Stimulated activated CD4-positive, alpha-beta T cell treated with anti-CD3 and anti-CD28 coated beads, Interleukin-2, amount 100 ng/mL, for 24 hours (primary cell): ENCODE data around the gene SLC22A8.
A peak's percentile ranks its signal among the peaks of the same experiment; 100 is the strongest.
"Not testable (repeated sequence)": the region's sequence is repeated elsewhere in the genome, so short reads cannot be mapped to it uniquely, and the experiment has no call there.

Experiments used
- DNase-seq, 2 donors: peaks; one replicate each; pipeline ENCODE4 v3.0.0-alpha.2; 2020

Gene SLC22A8

DNA sequence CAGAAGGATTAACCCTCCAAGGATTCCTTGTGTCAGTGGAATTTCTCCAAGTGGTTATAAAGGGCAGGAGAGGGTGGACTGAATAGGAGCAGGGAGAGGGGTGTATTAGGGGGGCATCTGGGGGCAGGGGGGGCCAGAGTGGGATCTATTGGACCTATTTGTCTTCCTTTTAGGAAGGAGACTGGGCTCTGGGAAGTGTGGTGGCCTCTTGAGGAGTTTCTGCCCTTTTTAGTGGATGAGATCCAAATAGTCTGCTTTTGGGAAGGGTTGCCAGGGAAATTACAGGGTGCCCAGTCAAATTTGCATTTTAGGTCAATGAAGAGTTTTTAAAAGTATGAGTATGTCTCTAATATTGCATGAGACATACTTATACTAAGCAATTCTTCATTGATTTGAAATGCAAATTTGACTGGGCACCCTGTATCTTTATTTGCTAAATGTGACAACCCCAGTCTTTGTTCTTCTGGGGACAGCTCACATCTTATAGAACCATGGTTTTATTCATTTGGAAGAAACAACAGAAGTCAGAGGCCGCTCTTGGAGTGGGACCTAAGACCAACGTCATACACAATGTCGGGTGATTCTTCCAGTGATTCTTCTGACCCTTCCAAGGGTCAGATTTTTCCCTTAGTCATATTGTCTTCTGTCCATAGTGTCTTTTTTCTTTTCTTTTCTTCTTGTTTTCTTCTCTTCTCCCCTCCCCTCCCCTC lies 30.4 kb downstream of the SLC22A8 start:
- DNase-seq: no peak

DNA sequence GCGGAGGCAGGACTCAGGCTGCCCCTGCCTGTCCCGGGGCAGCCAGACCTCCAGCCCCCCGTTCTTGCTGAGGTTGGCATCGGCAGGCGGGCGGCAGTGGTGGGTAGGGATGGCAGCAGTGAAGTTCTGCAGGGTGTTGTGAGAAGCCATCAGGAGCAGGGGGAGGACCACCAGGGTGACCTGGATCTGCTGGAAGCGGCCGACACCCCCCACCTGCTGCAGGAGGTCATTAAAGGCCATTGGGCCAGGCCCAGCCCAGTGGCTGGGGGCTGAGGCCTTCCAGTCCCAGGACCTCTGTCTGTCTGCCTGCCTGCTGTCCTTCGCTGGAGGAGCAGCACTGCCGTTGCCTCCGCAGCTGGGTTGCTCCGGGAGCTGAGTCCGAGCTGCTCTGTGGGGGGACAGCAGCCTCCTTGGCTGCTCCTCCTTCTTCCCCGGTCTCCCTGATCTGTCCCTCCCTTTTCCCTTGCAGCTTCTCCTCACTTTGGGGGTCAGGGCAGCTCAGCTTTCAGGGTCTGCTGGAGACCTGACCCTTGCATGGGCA lies 31.1 kb downstream of the SLC22A8 start, which contains the start of gene SLC22A6:
Gene SLC22A6 (minus strand): TSS at position 517 of the 541 bp plus-strand sequence. CDS start 277 bp downstream, at position 240.
- DNase-seq: no peak

DNA sequence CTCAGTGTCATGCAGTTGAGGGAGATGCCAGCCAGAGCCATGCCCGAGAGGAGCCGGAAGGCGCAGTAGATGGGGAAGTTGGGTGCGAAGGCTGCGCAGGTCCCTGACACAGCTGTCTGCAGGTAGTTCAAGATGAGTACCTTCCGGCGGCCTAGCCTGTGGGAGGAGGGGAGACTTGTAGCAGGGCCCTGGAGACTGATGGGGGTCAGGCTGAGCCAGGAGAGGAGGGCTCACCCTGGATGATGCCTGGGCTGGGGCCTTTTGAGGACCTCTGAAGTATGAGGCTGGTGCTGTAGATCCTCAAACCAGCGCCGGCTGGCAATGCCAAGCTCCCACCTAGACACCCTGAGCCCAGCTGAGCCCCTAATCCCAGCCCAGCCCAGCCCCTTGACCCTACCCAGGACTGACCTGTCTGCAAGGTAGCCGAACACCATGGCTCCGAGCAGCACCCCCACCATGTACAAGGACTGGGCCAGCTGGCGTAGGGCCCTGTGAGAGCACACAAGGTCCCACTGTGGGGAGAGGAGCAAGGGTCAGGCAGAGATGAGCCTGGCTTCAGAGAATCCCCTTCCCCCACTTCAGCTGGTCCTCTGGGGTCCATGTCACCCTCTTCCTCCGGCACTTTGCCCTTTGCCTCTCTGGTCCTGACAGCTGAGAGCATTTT lies 32.0 kb downstream of the SLC22A8 start:
- DNase-seq: no peak

DNA sequence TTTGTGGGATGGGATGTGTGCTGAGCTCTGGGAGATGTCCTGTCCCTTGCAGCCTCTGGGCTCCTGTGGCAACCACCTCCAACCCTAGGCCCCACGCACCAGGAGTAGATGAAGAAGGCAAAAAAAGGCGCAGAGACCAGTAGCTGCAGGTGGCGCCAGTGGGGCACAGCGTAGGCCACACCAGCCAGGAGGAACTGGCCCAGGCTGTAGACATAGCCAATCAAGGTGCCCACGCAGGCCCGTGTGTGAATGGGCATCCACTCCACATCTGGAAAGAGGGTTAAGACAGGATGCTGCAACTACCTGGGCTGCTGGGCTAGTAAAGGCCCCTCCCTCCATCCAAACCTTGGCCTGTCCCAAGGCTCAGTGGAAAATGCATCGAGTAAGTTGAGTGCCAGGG lies 33.9 kb downstream of the SLC22A8 start:
- no peak for DNase-seq

GRCh38 chr11:62980133-62980760 lies 35.4 kb downstream of the SLC22A8 start:
- DNase-seq: no peak

- no peak for DNase-seq
These were observed 39.5 kb downstream of the SLC22A8 start for GRCh38 chr11:62976109-62976508.

- DNase-seq: peak in 1 of 2 donors; percentile 39
These were observed 40.7 kb downstream of the SLC22A8 start for GRCh38 chr11:62974848-62975522.

DNA sequence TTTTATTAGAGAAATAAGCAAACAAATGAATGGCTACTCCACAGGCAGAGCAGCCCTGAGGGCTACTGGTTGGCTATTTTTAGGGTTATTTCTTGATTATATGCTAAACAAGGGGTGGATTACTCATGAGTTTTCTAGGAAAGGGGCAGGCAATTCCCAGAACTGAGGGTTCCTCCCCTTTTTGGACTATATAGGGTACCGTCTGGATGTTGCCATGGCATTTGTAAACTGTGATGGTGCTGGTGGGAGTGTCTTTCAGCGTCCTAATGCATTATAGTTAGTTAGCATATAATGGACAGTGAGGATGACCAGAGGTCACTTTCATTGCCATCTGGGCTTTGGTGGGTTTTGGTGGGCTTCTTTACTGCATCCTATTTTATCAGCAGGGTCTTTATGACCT lies 50.1 kb downstream of the SLC22A8 start:
- DNase-seq: no peak

- DNase-seq: no peak
These were observed 53.2 kb downstream of the SLC22A8 start for GRCh38 chr11:62962391-62962790.

GRCh38 chr11:62961017-62961570 lies 54.5 kb downstream of the SLC22A8 start:
- no peak for DNase-seq

GRCh38 chr11:62959422-62959980 lies 56.1 kb downstream of the SLC22A8 start:
- no peak for DNase-seq

DNA sequence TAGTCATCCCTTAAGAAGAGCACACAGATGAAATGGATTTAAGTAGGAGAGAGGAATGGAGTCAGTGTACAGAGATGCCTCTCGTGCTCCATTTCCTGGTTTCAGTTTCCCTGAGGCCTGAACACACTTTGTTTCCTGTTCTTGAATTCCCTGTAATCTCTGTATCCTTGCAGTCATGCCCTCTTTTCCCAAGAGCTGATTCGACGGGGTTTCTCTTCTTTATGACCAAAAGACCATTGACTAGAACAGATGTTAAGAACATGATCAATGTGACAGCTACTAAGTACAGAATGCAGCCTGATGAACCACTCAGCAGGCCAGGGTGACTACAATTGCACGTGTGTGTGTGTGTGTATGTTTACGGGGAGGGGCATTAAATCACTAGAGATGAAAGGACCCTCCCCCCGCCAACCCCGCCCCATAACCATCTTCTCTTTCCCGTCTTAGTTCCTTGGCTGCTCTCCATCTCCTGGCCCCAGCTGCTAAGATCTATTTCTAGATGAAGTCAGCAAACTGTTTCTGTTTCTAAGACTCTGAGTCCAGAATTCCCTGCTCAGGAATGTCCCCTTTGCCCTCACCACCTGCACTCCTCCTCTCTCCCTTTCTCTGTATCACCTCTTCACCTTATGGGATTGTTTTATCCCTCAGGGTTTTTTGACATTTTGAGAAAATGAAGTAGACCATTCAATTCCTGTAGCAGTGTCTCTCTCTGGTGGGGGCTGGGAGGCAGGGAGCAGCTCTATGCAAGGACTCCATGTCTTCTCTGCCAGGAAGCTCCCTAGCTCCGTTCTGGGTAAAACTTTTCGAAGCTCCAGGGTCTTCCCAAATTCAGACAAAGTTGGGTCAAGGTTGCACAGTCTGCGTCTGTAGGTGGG lies 56.9 kb downstream of the SLC22A8 start:
- DNase-seq: no peak

GRCh38 chr11:62957147-62957546 lies 58.5 kb downstream of the SLC22A8 start:
- no peak for DNase-seq

GRCh38 chr11:62954478-62954877 lies 61.2 kb downstream of the SLC22A8 start:
- no peak for DNase-seq

DNA sequence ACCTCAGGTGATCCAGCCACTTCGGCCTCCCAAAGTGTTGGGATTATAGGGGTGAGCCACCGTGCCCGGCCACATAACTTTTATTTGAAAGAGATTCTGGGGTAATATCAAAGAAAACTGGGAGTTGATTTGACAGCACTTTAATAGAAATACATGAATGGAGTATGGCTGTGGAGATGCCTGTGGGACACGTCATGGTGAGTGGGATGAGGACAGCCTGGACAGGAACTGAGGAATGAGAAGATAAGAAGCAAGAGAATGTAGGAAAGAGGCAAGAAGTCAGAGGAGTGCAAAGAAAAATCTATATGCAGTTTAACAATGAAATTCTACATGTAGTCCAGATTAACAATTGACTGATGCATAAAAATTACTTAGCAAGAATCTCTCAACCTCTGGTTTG lies 61.8 kb downstream of the SLC22A8 start:
- no peak for DNase-seq

- no peak for DNase-seq
These were observed 66.8 kb downstream of the SLC22A8 start for GRCh38 chr11:62948765-62949320.

DNA sequence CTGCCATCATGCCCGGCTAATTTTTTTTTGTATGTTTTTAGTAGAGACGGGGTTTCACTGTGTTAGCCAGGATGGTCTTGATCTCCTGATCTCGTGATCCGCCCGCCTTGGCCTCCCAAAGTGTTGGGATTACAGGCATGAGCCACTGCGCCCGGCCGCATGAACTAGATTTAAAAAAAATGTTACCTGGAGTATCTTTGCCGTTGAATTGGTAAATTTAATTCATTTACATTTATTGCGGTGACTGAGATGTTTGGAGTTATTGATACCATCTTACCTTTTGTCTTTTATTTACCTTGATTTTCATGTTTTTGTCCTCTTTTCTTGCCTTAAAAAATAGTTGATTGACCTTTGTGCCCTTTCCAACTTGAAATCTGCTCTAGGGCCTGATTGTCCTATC lies 70.1 kb downstream of the SLC22A8 start:
- not testable (repeated sequence) for DNase-seq
